ENCODE measurements around the gene SOCS2. TPM values are rescaled to one million over a fixed set of nuclear protein-coding genes. Genes with fewer than 3 reads are reported as not detected.
"Not testable (repeated sequence)": the region's sequence is repeated elsewhere in the genome, so short reads cannot be mapped to it uniquely, and the experiment has no call there.

The SOCS2 gene
- total and polyA plus RNA-seq, 11 donors: 9.2 to 46.5 (median 19.0) TPM

GRCh38 chr12:93547778-93548177 lies 24.7 kb upstream of the SOCS2 start:
- WGBS, 4 donors: 90 to 96% (median 93%) methylated on average over 2 of the region's 2 CpGs
- Histone ChIP-seq H3K27me3 (no peaks in the 10 kb centered on the region), H3K27ac (no peak overlapping the region), H3K36me3 (peaks cover 0 to 25% (median 3%) of the 10 kb centered on the region in 9 donors), H3K4me3 (no peak overlapping the region), H3K4me1 (no peaks in the 10 kb centered on the region), H3K9me3 (no peaks in the 10 kb centered on the region)
- ATAC-seq: no peak
- no peak for TF ChIP-seq POLR2A (IDR thresholded peaks at IDR 0.05)
- TF ChIP-seq CTCF (IDR thresholded peaks at IDR 0.05): no peak
- intact Hi-C loops (cut with DNase I): no loop called here
- no peak for DNase-seq

DNA sequence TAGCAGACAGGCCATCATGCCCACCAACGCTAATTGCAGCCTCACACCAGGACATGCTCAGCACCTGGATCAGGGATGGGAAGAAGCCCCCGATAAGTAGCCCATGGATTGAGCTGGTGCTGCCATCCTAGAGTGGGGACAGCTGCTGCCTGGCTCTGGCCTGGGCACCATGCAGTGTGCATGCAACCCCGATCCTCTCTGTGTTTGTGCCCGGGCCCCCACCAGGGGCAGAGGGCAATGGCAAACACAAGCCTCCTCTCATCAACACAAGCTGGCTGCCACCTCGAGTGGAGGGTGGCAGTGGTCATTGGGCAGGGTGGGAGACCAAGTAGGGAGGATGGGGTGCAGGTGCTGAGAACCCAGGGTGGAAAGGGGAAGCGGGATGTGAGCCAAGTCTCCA lies 23.3 kb upstream of the SOCS2 start:
- 85 to 86% (median 85%) methylated on average over 5 to 6 of the region's 6 CpGs for WGBS, 4 donors

DNA sequence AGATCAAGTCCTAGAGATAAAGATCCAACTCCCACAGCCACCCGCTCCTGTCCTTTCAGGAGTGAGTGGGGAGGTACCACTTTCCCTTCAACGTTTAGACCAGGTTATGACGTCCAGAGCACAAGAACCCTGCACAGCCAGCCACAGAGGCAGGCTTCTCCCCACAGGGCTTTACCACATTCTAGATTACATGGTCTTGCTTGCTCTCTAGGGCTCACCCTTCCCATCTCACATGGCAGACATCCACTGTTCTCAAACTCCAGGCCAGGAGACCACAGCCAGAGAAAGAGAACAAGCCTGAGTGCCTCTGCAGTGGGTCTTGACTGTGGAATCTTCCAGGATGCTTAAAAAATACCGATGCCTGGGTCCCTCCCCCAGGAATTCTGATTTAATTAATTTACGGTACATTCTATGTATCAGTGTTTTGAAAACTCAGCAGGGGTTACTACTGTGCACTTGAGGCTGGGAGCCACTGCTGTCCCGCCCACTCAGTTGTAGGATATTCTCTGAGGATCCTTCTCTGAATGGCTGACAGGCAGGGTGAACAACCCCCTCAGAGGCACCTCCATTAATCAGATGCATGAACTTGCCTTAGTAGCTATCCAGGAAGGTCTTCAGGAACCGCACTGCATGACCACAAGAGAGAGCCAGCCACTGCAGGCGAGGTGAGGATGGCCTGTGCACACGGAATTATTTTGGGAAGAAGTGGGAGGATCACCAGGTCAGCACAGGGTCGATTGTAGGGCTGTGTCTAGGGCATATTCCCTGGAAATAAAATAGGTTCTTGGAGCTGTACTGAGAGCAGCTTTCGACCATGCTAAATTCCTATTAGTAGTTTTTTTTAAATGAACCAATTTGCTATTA lies 21.5 kb upstream of the SOCS2 start:
- peaks cover 0 to 7% (median 0%) of the 10 kb centered on the region in 9 donors for H3K36me3 ChIP-seq
- intact Hi-C loops (cut with DNase I): loop anchor here in 2 of 10 donors (5.0 kb wide), 2 partner anchors 34 to 49 kb away; no protein-coding TSS in a partner anchor
- no peak overlapping the region for H3K27ac ChIP-seq
- DNase-seq (no peak), ATAC-seq (no peak)
- TF ChIP-seq CTCF (IDR thresholded peaks at IDR 0.05): peak in 1 of 12 donors; percentile 9
- no peak for TF ChIP-seq POLR2A (IDR thresholded peaks at IDR 0.05)
- H3K27me3 ChIP-seq: no peaks in the 10 kb centered on the region
- no peak overlapping the region for H3K4me3 ChIP-seq
- no peaks in the 10 kb centered on the region for H3K4me1 ChIP-seq
- no peaks in the 10 kb centered on the region for H3K9me3 ChIP-seq
- WGBS, 4 donors: 75 to 85% (median 80%) methylated on average over 11 of the region's 11 CpGs

More for the DNA sequence above, 23.3 kb upstream of the SOCS2 start:
- Histone ChIP-seq H3K4me1 (no peaks in the 10 kb centered on the region), H3K36me3 (peaks cover 0 to 17% (median 3%) of the 10 kb centered on the region in 9 donors), H3K9me3 (no peaks in the 10 kb centered on the region), H3K27me3 (no peaks in the 10 kb centered on the region), H3K4me3 (no peak overlapping the region), H3K27ac (no peak overlapping the region)
- ATAC-seq: peak in 1 of 4 donors; percentile 38
- intact Hi-C loops (cut with DNase I): no loop called here
- no peak for TF ChIP-seq CTCF (IDR thresholded peaks at IDR 0.05)
- TF ChIP-seq POLR2A (IDR thresholded peaks at IDR 0.05): no peak
- no peak for DNase-seq

- DNase-seq (no peak), ATAC-seq (no peak)
- intact Hi-C loops (cut with DNase I): loop anchor here in 2 of 10 donors (5.0 kb wide), 2 partner anchors 35 to 50 kb away; no protein-coding TSS in a partner anchor
- H3K9me3 ChIP-seq: peaks cover 0 to 5% (median 0%) of the 10 kb centered on the region in 12 donors
- no peaks in the 10 kb centered on the region for H3K4me1 ChIP-seq
- peaks cover 0 to 7% (median 0%) of the 10 kb centered on the region in 9 donors for H3K36me3 ChIP-seq
- H3K27me3 ChIP-seq: no peaks in the 10 kb centered on the region
- WGBS, 4 donors: 80 to 86% (median 84%) methylated on average over 4 of the region's 4 CpGs
- TF ChIP-seq CTCF (IDR thresholded peaks at IDR 0.05) (no peak), POLR2A (IDR thresholded peaks at IDR 0.05) (no peak)
- H3K27ac ChIP-seq: no peak overlapping the region
- no peak overlapping the region for H3K4me3 ChIP-seq
These were observed 20.0 kb upstream of the SOCS2 start for GRCh38 chr12:93552427-93552826.

DNA sequence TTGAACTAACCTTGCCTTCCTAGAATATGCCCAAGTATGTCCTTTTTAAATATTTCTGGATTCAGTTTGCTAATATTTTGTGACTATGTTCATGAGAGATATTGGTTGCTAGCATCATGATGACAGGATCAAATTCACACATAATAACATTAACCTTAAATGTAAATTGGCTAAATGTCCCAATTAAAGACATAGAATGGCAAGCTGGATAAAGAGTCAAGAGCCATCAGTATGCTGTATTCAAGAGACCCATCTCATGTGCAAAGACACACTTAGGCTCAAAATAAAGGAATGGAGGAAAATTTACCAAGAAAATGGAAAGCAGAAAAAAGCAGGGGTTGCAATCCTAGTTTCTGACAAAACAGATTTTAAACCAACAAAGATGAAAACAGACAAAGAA lies 14.6 kb upstream of the SOCS2 start:
- H3K27ac ChIP-seq; H3K4me3 ChIP-seq; H3K27me3 ChIP-seq; H3K4me1 ChIP-seq; intact Hi-C loops (cut with DNase I); ATAC-seq; DNase-seq: not testable (repeated sequence)
- H3K36me3 ChIP-seq: peaks cover 0 to 22% (median 3%) of the 10 kb centered on the region in 9 donors
- H3K9me3 ChIP-seq: peaks cover 0 to 31% (median 7%) of the 10 kb centered on the region in 12 donors

GRCh38 chr12:93558685-93559084 lies 13.8 kb upstream of the SOCS2 start:
- DNase-seq; H3K27me3 ChIP-seq; H3K4me1 ChIP-seq; H3K4me3 ChIP-seq; ATAC-seq; intact Hi-C loops (cut with DNase I); H3K27ac ChIP-seq: not testable (repeated sequence)
- peaks cover 0 to 18% (median 4%) of the 10 kb centered on the region in 9 donors for H3K36me3 ChIP-seq
- peaks cover 0 to 31% (median 7%) of the 10 kb centered on the region in 12 donors for H3K9me3 ChIP-seq
- 92 to 98% (median 97%) methylated on average over 1 of the region's 1 CpG for WGBS, 4 donors
